A549 treated with CpdA at 1 μM for 4 hours (cell line): ENCODE data around the gene PSAPL1. TPM values are rescaled to one million over a fixed set of nuclear protein-coding genes. Genes with fewer than 3 reads are reported as not detected.

Experiments used
- total RNA-seq: library from RNA; stranded (reverse); fragments of 200-300 nt; extraction: Qiagen RNA extraction; gene quantifications from 5 replicates; pipeline ENCODE4 v1.2.3, GENCODE V29; 2022; ENCODE audit warnings: low read depth

PSAPL1 gene
- 0.07 to 0.10 TPM (median 0.09 TPM) in 5 replicates for total RNA-seq

GRCh38 chr4:7434766-7435150, at the start of gene PSAPL1:
Gene PSAPL1, minus strand, starts transcription at chr4:7434930. Its CDS starts 51 bp downstream, at chr4:7434879.

Other genes starting within 250 kb of the PSAPL1 start
- 2.9 to 5.6 TPM (median 5.3 TPM) in 5 replicates for gene SORCS2, start 242.4 kb downstream of the PSAPL1 start, total RNA-seq